ENCODE data around the gene PIK3C2G. TPM values are rescaled to one million over a fixed set of nuclear protein-coding genes. Genes with fewer than 3 reads are reported as not detected.

PIK3C2G gene
- polyA plus RNA-seq, 1 experiment: not detected

DNA sequence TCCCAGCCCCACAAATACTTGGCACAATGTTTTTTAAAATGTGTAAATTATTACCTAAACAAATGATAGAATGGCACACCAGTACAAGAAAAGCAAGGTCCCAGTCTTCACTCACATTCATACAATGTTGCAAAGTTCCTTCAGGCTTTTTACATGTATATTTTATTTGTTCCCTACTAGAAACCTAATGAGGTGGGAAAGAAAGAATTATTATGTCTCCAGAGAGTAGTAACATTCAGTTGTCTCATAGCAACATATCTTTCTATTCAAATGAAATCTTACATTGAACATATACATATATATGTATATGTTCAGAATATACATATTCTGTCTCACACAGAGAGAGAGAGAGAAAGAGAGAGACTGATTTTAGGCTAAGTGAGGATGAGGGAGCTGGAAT, 391.3 kb downstream of the PIK3C2G start:
- H3K27ac ChIP-seq (ENCODE audit: low read depth, low read length): no peak overlapping the region
- TF ChIP-seq, protein P1, sequence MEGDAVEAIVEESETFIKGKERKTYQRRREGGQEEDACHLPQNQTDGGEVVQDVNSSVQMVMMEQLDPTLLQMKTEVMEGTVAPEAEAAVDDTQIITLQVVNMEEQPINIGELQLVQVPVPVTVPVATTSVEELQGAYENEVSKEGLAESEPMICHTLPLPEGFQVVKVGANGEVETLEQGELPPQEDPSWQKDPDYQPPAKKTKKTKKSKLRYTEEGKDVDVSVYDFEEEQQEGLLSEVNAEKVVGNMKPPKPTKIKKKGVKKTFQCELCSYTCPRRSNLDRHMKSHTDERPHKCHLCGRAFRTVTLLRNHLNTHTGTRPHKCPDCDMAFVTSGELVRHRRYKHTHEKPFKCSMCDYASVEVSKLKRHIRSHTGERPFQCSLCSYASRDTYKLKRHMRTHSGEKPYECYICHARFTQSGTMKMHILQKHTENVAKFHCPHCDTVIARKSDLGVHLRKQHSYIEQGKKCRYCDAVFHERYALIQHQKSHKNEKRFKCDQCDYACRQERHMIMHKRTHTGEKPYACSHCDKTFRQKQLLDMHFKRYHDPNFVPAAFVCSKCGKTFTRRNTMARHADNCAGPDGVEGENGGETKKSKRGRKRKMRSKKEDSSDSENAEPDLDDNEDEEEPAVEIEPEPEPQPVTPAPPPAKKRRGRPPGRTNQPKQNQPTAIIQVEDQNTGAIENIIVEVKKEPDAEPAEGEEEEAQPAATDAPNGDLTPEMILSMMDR (IDR thresholded peaks at IDR 0.05; ENCODE audit: low read depth, low read length): no peak
- ChIA-PET POLR2A (interaction anchor here (0.6 kb wide), 1 partner anchor 563 kb away, joined by 3 read pairs; no protein-coding TSS in a partner anchor), CTCF (no interaction called here)
- no peak for DNase-seq (ENCODE audit: low read depth, low spot score)
- no peak overlapping the region for H3K4me3 ChIP-seq (ENCODE audit: low read depth, low read length)
- H3K9me3 ChIP-seq (ENCODE audit: control insufficient read depth, insufficient read depth, low read length): no peaks in the 10 kb centered on the region
- no peaks in the 10 kb centered on the region for H3K27me3 ChIP-seq (ENCODE audit: control insufficient read depth, insufficient read depth, low read length)

DNA sequence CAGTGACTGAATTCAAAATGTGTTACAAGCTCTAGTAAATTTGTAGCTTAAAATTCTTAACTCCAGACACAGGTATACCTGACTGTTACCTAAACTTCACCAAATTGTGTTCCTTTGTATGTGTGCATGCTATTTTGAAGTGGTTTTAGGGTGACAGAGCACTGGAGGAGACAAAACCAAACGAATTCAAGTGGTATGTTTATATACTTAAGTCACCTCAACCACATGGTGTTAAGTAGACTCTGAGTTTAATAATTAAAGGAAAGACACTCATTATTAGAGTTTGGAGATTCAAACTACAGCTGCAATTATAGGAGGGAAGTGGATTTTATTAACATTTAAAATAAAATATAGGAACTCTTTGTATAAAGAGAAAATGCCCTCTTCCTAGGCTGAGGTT, 392.1 kb downstream of the PIK3C2G start:
- Histone ChIP-seq H3K4me3 (ENCODE audit: low read depth, low read length) (no peak overlapping the region), H3K9me3 (ENCODE audit: control insufficient read depth, insufficient read depth, low read length) (no peaks in the 10 kb centered on the region), H3K27ac (ENCODE audit: low read depth, low read length) (no peak overlapping the region), H3K27me3 (ENCODE audit: control insufficient read depth, insufficient read depth, low read length) (no peaks in the 10 kb centered on the region)
- TF ChIP-seq, protein P1 (IDR thresholded peaks at IDR 0.05; ENCODE audit: low read depth, low read length): no peak
- POLR2A ChIA-PET: interaction anchor here (0.6 kb wide), 1 partner anchor 563 kb away, joined by 3 read pairs; no protein-coding TSS in a partner anchor
- CTCF ChIA-PET: no interaction called here
- DNase-seq (ENCODE audit: low read depth, low spot score): no peak

GRCh38 chr12:18655351-18655750, 394.0 kb downstream of the PIK3C2G start:
- TF ChIP-seq, protein P1 (IDR thresholded peaks at IDR 0.05; ENCODE audit: low read depth, low read length): no peak
- Histone ChIP-seq H3K4me3 (ENCODE audit: low read depth, low read length) (no peak overlapping the region), H3K27me3 (ENCODE audit: control insufficient read depth, insufficient read depth, low read length) (no peaks in the 10 kb centered on the region), H3K27ac (ENCODE audit: low read depth, low read length) (no peak overlapping the region), H3K9me3 (ENCODE audit: control insufficient read depth, insufficient read depth, low read length) (no peaks in the 10 kb centered on the region)
- ChIA-PET CTCF (interaction anchor here (1.4 kb wide), 1 partner anchor 531 kb away, joined by 3 read pairs; no protein-coding TSS in a partner anchor), POLR2A (interaction anchor here (0.7 kb wide), 1 partner anchor 13 kb away, joined by 5 read pairs; no protein-coding TSS in a partner anchor)
- no peak for DNase-seq (ENCODE audit: low read depth, low spot score)

- no peaks in the 10 kb centered on the region for H3K9me3 ChIP-seq (ENCODE audit: control insufficient read depth, insufficient read depth, low read length)
- ChIA-PET POLR2A (no interaction called here), CTCF (interaction anchor here (1.4 kb wide), 1 partner anchor 12 kb away, joined by 4 read pairs; no protein-coding TSS in a partner anchor)
- TF ChIP-seq, protein P1 (IDR thresholded peaks at IDR 0.05; ENCODE audit: low read depth, low read length): no peak
- no peak for DNase-seq (ENCODE audit: low read depth, low spot score)
- H3K27ac ChIP-seq (ENCODE audit: low read depth, low read length): no peak overlapping the region
- no peak overlapping the region for H3K4me3 ChIP-seq (ENCODE audit: low read depth, low read length)
- H3K27me3 ChIP-seq (ENCODE audit: control insufficient read depth, insufficient read depth, low read length): no peaks in the 10 kb centered on the region
These were observed 396.9 kb downstream of the PIK3C2G start for GRCh38 chr12:18658179-18658578.

GRCh38 chr12:18658829-18659228, 397.5 kb downstream of the PIK3C2G start:
- Histone ChIP-seq H3K27me3 (ENCODE audit: control insufficient read depth, insufficient read depth, low read length) (no peaks in the 10 kb centered on the region), H3K4me3 (ENCODE audit: low read depth, low read length) (no peak overlapping the region), H3K9me3 (ENCODE audit: control insufficient read depth, insufficient read depth, low read length) (no peaks in the 10 kb centered on the region), H3K27ac (ENCODE audit: low read depth, low read length) (no peak overlapping the region)
- ChIA-PET CTCF (no interaction called here), POLR2A (no interaction called here)
- DNase-seq (ENCODE audit: low read depth, low spot score): no peak
- TF ChIP-seq, protein P1 (IDR thresholded peaks at IDR 0.05; ENCODE audit: low read depth, low read length): no peak
